GM12878 (cell line): Measurements from ENCODE around the gene S100P.

Experiments
- EGR1 ChIP-seq, 2 experiments: IDR thresholded peaks; 1 replicate in 1 of 2; 2 replicates in 1 of 2; pipeline ENCODE4 v1.6.1; 2011 to 2012; ENCODE audit warnings: low read depth in 2 of 2, low read length in 2 of 2, borderline replicate concordance in 1 of 2, mild to moderate bottlenecking in 1 of 2, moderate library complexity in 1 of 2
- EP300 ChIP-seq, 2 experiments: fragments of 150-350 bp in 1 of 2; IDR thresholded peaks; 2 replicates each; pipeline ENCODE4 v1.6.1; 2011 to 2012; ENCODE audit warnings: low read depth in 2 of 2, low read length in 2 of 2, borderline replicate concordance in 1 of 2, improper control_type of control experiment in 1 of 2, inconsistent platforms in 1 of 2; ENCODE audit not compliant: control insufficient read depth in 1 of 2
- POLR2A ChIP-seq: IDR thresholded peaks from 2 replicates; pipeline ENCODE4 v1.6.1; 2011; ENCODE audit warnings: low read depth, mild to moderate bottlenecking, low read length
- STAT3 ChIP-seq: IDR thresholded peaks from 2 replicates; pipeline ENCODE4 v1.6.1; 2011; ENCODE audit warnings: low read depth, low read length, improper control_type of control experiment
- TARDBP ChIP-seq: IDR thresholded peaks from 2 replicates; pipeline ENCODE4 v1.6.1; 2016; ENCODE audit warnings: borderline replicate concordance
- TF ChIP-seq, protein P1 (sequence below), 3 experiments: IDR thresholded peaks in 2 of 3; conservative IDR thresholded peaks in 1 of 3; 2 replicates each; pipeline ENCODE4 v1.5.1; 2011; ENCODE audit warnings: low read depth in 3 of 3, low read length in 3 of 3, mild to moderate bottlenecking in 3 of 3, control low read depth in 2 of 3, moderate library complexity in 2 of 3, inconsistent platforms in 1 of 3, mixed read lengths in 1 of 3; ENCODE audit not compliant: control insufficient read depth in 2 of 3, insufficient read depth in 1 of 3; ENCODE audit errors: extremely low read depth in 1 of 3
- TF ChIP-seq, protein P2 (sequence below): IDR thresholded peaks from 2 replicates; pipeline ENCODE4 v1.6.1; 2012; ENCODE audit warnings: mild to moderate bottlenecking, low read depth, low read length

DNA sequence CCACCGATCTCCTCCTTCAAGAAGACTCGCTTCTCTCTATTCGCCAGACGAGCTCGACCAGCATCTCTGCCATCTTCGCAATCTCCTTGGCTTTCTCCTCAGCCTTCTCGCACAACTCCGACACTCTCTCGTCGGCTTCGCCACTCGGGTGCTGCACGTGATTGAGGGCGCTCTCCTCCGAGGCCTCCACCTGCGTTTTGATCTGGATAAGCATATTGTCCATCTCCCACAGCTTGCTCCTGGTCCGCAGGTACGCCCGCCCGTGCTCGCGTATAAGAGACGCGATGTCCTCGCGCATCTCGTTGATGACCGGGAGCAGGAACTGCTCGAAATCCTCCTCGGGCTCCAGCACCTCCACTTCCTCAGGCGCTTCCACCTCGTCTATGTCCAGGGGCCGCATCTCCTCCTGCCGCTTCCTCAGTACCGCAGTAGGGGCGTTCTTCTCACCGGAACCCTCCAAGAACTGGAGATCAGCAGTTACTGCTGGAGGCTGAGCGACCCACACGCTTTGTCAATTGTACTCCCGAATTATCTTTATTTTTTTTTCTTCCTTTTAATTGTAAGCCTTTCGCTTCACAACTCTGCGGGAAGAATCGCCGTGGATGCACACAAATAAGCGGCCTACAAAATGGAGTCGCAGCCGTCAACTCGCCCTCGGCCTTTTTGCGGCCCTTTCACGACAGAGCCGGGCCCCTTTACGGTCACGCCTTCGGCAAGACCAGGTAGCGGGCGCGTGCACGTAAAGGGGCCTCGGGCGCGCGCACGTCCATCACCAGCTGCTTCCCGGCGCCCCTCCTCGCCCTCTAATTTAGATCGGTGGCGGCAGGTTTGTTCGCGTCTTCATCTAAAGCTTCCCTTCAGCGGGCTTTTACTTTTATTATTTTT, 15.8 kb downstream of the S100P start, which contains the start of gene MRFAP1L1:
- TF ChIP-seq EP300 (IDR thresholded peaks at IDR 0.05; ENCODE audit: borderline replicate concordance in 1 of 2, control insufficient read depth in 1 of 2, low read depth in 2 of 2, low read length in 2 of 2) = no peak
- peak in 1 of 2 experiments; percentile 83; a peak in 1 of 3 replicates for TF ChIP-seq EGR1 (IDR thresholded peaks at IDR 0.05; ENCODE audit: borderline replicate concordance in 1 of 2, low read depth in 2 of 2, low read length in 2 of 2)
- no peak for TF ChIP-seq STAT3
- TF ChIP-seq, protein P1, sequence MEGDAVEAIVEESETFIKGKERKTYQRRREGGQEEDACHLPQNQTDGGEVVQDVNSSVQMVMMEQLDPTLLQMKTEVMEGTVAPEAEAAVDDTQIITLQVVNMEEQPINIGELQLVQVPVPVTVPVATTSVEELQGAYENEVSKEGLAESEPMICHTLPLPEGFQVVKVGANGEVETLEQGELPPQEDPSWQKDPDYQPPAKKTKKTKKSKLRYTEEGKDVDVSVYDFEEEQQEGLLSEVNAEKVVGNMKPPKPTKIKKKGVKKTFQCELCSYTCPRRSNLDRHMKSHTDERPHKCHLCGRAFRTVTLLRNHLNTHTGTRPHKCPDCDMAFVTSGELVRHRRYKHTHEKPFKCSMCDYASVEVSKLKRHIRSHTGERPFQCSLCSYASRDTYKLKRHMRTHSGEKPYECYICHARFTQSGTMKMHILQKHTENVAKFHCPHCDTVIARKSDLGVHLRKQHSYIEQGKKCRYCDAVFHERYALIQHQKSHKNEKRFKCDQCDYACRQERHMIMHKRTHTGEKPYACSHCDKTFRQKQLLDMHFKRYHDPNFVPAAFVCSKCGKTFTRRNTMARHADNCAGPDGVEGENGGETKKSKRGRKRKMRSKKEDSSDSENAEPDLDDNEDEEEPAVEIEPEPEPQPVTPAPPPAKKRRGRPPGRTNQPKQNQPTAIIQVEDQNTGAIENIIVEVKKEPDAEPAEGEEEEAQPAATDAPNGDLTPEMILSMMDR (IDR thresholded peaks at IDR 0.05 in 2 of 3, conservative IDR thresholded peaks at IDR 0.05 in 1 of 3; ENCODE audit: control insufficient read depth in 2 of 3, extremely low read depth in 1 of 3, insufficient read depth in 1 of 3, low read depth in 3 of 3, low read length in 3 of 3) = peak in 2 of 3 experiments; percentile 7 to 10; a peak in 1 of 6 replicates
- TF ChIP-seq, protein P2, sequence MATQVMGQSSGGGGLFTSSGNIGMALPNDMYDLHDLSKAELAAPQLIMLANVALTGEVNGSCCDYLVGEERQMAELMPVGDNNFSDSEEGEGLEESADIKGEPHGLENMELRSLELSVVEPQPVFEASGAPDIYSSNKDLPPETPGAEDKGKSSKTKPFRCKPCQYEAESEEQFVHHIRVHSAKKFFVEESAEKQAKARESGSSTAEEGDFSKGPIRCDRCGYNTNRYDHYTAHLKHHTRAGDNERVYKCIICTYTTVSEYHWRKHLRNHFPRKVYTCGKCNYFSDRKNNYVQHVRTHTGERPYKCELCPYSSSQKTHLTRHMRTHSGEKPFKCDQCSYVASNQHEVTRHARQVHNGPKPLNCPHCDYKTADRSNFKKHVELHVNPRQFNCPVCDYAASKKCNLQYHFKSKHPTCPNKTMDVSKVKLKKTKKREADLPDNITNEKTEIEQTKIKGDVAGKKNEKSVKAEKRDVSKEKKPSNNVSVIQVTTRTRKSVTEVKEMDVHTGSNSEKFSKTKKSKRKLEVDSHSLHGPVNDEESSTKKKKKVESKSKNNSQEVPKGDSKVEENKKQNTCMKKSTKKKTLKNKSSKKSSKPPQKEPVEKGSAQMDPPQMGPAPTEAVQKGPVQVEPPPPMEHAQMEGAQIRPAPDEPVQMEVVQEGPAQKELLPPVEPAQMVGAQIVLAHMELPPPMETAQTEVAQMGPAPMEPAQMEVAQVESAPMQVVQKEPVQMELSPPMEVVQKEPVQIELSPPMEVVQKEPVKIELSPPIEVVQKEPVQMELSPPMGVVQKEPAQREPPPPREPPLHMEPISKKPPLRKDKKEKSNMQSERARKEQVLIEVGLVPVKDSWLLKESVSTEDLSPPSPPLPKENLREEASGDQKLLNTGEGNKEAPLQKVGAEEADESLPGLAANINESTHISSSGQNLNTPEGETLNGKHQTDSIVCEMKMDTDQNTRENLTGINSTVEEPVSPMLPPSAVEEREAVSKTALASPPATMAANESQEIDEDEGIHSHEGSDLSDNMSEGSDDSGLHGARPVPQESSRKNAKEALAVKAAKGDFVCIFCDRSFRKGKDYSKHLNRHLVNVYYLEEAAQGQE = no peak
- TF ChIP-seq TARDBP = no peak
- TF ChIP-seq POLR2A = peak; percentile 80
